ENCODE measurements around the gene GPER1. TPM values are rescaled to one million over a fixed set of nuclear protein-coding genes. Genes with fewer than 3 reads are reported as not detected.

Gene GPER1
- polyA plus RNA-seq, 1 donor (not counting 4 experiments of a cell fraction or from before 2014, with no cell fraction given) = 0.05 TPM

DNA sequence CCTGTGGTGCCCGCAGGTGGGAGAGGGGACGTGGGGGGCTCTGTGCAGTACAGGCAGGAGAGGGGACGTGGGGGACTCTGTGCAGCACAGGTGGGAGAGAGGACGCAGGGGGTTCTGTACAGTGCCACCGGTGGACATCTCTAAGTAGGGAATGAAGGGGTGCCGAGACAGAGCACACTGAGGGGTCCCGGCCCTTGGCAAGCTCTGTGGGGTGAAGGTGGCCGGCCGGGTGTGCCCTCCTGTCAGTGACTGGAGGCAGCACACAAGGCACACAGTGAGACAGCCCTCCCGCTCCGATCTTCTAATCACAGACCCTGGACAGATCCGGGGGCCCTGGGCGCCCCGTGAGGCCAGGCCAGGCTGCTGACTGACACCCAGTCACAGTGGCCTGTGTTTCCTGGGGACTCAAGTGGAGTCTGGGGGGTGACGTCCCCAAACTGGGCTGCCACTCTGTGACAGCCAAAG, 32.4 kb upstream of the GPER1 start:
- dilution Hi-C loops (cut with MboI; ENCODE audit: extremely low pct_ligation_motif_present, low sequenced_read_pairs) = no loop called here
- TF ChIP-seq, protein P1, sequence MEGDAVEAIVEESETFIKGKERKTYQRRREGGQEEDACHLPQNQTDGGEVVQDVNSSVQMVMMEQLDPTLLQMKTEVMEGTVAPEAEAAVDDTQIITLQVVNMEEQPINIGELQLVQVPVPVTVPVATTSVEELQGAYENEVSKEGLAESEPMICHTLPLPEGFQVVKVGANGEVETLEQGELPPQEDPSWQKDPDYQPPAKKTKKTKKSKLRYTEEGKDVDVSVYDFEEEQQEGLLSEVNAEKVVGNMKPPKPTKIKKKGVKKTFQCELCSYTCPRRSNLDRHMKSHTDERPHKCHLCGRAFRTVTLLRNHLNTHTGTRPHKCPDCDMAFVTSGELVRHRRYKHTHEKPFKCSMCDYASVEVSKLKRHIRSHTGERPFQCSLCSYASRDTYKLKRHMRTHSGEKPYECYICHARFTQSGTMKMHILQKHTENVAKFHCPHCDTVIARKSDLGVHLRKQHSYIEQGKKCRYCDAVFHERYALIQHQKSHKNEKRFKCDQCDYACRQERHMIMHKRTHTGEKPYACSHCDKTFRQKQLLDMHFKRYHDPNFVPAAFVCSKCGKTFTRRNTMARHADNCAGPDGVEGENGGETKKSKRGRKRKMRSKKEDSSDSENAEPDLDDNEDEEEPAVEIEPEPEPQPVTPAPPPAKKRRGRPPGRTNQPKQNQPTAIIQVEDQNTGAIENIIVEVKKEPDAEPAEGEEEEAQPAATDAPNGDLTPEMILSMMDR (optimal IDR thresholded peaks at IDR 0.05 in 1 of 3, IDR thresholded peaks at IDR 0.05 in 1 of 3, conservative IDR thresholded peaks at IDR 0.05 in 1 of 3; ENCODE audit: extremely low read depth in 1 of 3, insufficient read depth in 2 of 3, low read length in 3 of 3) = no peak
- TF ChIP-seq EZH2 (IDR thresholded peaks at IDR 0.05; ENCODE audit: low read length) = no peak
- peaks cover 4% of the 10 kb centered on the region for H3K4me1 ChIP-seq (ENCODE audit: control insufficient read depth, extremely low read depth, insufficient read depth, low read length)
- no peaks in the 10 kb centered on the region for H4K20me1 ChIP-seq (ENCODE audit: control insufficient read depth, extremely low read depth, insufficient read depth, low read length)
- H3K27me3 ChIP-seq (ENCODE audit: control insufficient read depth, extremely low read depth, insufficient read depth, low read length) = no peaks in the 10 kb centered on the region
- no peaks in the 10 kb centered on the region for H3K9me3 ChIP-seq (ENCODE audit: control insufficient read depth, low read depth, low read length)
- H3K36me3 ChIP-seq (ENCODE audit: control insufficient read depth in 2 of 2, extremely low read depth in 1 of 2, insufficient read depth in 2 of 2, low read length in 2 of 2) = peaks cover 6 to 7% of the 10 kb centered on the region in 2 experiments
- no peak overlapping the region for H3K4me2 ChIP-seq (ENCODE audit: control insufficient read depth, extremely low read depth, insufficient read depth, low read depth, low read length)
- no peaks in the 10 kb centered on the region for H3K79me2 ChIP-seq (ENCODE audit: control insufficient read depth, insufficient read depth, low read length)
- H3K9me1 ChIP-seq (ENCODE audit: control insufficient read depth, extremely low read depth, insufficient read depth, low read length) = no peaks in the 10 kb centered on the region
- DNase-seq (ENCODE audit: low read depth, low spot score) (no peak), FAIRE-seq (no peak)
- H3K27ac ChIP-seq (ENCODE audit: control insufficient read depth, insufficient read depth, low read length) = no peak overlapping the region
- H2AFZ ChIP-seq (ENCODE audit: control insufficient read depth, low read length) = no peak overlapping the region
- H3K9ac ChIP-seq (ENCODE audit: control insufficient read depth, extremely low read depth, insufficient read depth, low read length) = no peak overlapping the region
- H3K4me3 ChIP-seq (ENCODE audit: control insufficient read depth in 2 of 3, extremely low read depth in 1 of 3, insufficient read depth in 2 of 3, low read depth in 1 of 3, low read length in 3 of 3) = no peak overlapping the region

DNA sequence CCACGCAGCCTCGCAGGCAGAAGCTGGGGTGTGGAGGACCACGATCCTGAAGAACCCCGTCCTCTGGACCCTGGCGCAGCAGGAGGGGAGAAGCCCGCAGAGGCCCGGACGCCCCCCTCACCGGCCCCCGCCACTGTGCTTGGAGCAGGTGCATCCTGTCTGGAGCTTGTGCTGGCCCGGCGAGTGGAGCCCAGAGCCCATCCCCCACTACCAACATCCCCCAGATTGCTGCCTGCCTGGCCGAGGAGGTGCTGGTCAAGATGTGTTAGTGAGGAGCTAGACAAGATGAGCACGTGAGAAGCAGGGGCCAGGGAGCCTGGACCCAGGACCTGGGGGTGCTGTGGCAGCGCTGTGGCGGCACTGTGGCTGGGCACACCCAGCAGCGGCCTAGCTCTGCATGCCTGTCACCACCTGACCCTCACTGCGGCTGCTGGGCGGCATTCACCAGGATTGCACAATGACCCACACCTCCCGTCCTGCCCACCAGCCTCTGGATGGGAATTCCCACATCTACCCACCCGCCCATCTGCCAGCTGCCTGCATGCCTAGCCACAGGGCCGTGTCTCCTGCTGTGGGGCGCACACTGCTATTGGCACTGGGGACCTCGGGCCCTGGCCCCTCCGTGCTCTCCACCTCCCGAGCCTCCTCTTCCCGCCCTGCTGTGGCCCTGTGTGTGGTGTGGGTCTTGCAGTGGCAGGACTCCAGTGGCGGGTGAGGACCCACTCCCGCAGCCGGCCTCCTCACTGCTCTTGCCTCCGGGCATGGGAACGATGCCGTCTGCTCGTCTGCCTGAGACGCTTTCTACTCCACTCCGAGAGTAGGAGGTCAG, 31.7 kb upstream of the GPER1 start:
- Histone ChIP-seq H3K79me2 (ENCODE audit: control insufficient read depth, insufficient read depth, low read length) (no peaks in the 10 kb centered on the region), H3K4me1 (ENCODE audit: control insufficient read depth, extremely low read depth, insufficient read depth, low read length) (peaks cover 4% of the 10 kb centered on the region), H3K27me3 (ENCODE audit: control insufficient read depth, extremely low read depth, insufficient read depth, low read length) (no peaks in the 10 kb centered on the region), H3K36me3 (ENCODE audit: control insufficient read depth in 2 of 2, extremely low read depth in 1 of 2, insufficient read depth in 2 of 2, low read length in 2 of 2) (peaks cover 6 to 7% of the 10 kb centered on the region in 2 experiments), H3K4me3 (ENCODE audit: control insufficient read depth in 2 of 3, extremely low read depth in 1 of 3, insufficient read depth in 2 of 3, low read depth in 1 of 3, low read length in 3 of 3) (no peak overlapping the region), H3K4me2 (ENCODE audit: control insufficient read depth, extremely low read depth, insufficient read depth, low read depth, low read length) (no peak overlapping the region), H3K9me1 (ENCODE audit: control insufficient read depth, extremely low read depth, insufficient read depth, low read length) (no peaks in the 10 kb centered on the region), H3K27ac (ENCODE audit: control insufficient read depth, insufficient read depth, low read length) (no peak overlapping the region), H2AFZ (ENCODE audit: control insufficient read depth, low read length) (no peak overlapping the region), H4K20me1 (ENCODE audit: control insufficient read depth, extremely low read depth, insufficient read depth, low read length) (no peaks in the 10 kb centered on the region), H3K9me3 (ENCODE audit: control insufficient read depth, low read depth, low read length) (no peaks in the 10 kb centered on the region), H3K9ac (ENCODE audit: control insufficient read depth, extremely low read depth, insufficient read depth, low read length) (no peak overlapping the region)
- DNase-seq (ENCODE audit: low read depth, low spot score) (no peak), FAIRE-seq (no peak)
- dilution Hi-C loops (cut with MboI; ENCODE audit: extremely low pct_ligation_motif_present, low sequenced_read_pairs) = no loop called here
- TF ChIP-seq, protein P1 (optimal IDR thresholded peaks at IDR 0.05 in 1 of 3, IDR thresholded peaks at IDR 0.05 in 1 of 3, conservative IDR thresholded peaks at IDR 0.05 in 1 of 3; ENCODE audit: extremely low read depth in 1 of 3, insufficient read depth in 2 of 3, low read length in 3 of 3) = no peak
- no peak for TF ChIP-seq EZH2 (IDR thresholded peaks at IDR 0.05; ENCODE audit: low read length)
